Hematopoietic multipotent progenitor cell treated with erythropoietin and hydrocortisone succinate and interleukin-3 and kit ligand, for 17 days (in vitro differentiated cells): ENCODE measurements around the gene PDE4D.

ENCODE experiments used
- DNase-seq: peaks from one replicate; pipeline ENCODE4 v3.0.0-alpha.2; 2015; ENCODE audit warnings: low spot score

The PDE4D gene

DNA sequence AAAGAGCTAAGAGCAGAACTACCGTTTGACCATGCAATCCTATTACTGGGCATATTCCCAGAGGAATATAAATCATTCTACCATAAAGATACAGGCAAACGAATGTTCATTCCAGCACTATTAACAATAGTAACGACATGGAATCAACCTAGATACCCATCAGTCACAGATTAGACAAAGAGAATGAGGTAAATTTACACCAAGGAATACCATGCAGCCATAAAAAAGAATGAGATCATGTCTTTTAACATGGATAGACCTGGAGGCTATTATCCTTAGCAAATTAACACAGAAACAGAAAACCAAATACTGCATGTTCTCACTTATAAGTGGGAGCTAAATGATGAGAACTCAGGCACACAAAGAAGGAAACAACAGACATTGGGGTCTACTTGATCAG is 641.9 kb downstream of the PDE4D start:
- DNase-seq = no peak

DNA sequence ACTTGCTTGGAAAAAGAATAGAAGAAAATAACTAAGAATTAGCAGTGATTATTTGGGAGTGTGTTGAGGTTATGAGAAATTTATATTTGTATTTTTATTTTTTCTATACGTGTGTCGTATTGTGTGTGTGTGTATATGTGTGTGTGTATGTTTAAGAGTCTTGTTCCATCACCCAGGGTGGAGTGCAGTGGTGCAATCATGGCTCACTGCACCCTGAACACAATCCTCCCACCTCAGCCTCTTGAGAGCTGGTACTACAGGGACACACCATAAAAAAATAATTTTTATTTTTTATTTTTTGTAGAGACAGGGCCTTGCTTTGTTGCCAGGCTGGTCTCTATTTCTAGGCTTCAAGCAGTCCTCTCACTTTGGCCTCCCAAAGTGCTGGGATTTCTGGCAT is 643.8 kb downstream of the PDE4D start:
- no peak for DNase-seq

DNA sequence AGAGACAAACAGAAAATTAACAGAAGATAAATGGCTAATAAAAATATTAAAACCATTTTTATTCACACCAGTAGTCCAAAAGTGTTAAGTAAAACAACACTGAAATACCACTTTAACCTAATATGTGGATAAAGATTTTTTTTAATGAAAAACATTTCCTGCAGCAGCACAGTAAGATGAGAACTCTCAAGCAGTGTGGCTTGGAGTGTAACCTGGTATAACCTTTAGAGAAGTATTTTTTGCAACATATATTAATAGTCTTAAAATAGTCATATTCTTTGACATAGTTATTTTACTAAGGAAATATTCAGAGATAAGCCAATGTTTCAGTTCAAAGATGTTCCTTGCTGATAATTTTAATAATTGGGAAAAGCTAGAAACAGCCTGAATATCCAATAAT is 644.4 kb downstream of the PDE4D start:
- DNase-seq = no peak

DNA sequence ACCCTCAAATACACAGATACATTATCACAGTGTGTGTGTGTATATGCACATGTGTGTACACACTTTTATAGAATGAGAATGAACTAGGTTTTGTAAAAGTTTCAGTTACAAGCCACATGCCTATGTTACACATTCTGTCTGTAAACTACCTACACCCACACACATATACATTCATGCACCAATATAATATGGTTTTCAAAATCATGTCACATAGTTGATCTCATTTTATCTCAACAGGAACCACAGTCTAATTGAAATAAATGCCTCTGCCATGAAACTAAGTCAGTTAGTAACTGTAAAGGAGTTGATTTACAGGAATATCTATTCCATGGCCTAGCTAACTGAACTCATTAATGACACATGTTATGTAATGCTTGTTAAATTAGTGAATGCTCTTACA is 646.6 kb downstream of the PDE4D start:
- no peak for DNase-seq

DNA sequence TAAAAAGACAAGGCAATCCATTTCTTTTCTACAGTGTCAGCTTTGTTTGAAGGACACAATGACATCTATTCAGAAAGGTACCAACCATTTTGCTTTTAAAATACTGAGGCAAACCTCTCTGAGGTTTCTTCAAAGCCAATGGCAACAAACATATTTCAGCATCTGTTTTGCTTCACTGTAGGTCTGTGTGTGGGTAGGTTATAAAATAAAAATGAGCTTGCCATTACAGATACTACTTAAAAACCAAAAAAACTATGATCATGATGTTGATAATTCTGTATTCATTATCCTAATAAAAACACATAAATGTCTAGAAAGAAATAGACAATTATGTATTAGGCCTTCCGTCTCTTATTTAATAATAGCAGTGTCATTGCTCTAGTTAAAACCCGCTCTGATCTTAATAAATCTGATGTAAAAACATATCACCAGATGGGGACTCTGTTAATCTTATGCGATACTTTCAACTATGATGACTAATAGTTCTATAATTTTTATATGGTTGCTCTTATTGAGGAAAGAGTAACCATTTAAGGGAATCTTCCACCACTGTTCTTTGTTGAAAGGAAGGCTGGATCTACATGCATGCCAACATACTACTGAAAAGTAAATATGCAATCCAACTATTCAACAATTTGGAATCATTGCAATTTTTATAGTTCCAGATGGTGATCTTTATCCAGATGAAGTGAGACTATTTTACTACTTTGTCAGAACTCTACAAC is 647.2 kb downstream of the PDE4D start:
- no peak for DNase-seq

DNA sequence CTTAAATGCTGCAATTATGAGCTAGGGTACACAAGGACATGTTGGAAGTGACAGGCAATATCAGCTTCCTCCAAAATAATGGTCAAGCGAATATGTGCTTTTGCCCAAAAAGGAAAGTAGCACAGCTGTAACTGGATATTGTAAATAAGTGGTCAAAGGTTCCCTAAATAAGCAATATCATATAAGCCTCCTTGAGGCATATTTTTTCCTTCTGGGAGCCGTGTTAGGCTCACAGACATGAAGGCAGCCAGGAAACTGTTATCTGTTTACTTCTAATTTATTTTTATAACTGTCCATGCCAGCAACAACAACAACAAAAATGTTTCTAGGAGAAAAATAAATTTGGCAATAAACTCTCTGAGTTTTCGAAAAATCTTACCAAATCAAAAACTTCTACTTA is 648.3 kb downstream of the PDE4D start:
- DNase-seq = no peak

DNA sequence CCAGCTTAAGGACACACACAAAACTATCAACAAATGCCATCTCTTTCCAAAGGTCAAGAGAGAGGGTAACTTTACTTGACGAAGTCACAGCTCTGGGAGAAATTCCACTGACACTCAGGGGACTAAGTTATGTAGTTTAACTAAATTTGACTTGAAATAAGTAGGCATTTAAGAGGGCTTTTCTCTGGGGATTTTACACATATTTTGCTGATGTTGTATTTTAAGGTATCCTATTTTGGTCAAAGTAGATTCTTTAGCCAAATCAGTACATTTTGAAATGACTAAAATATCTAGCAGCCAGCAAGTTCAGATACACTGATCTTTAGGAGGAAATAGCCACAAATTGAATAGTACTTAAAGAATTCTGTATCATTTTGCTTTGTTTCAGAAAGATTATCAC is 652.0 kb downstream of the PDE4D start:
- no peak for DNase-seq

DNA sequence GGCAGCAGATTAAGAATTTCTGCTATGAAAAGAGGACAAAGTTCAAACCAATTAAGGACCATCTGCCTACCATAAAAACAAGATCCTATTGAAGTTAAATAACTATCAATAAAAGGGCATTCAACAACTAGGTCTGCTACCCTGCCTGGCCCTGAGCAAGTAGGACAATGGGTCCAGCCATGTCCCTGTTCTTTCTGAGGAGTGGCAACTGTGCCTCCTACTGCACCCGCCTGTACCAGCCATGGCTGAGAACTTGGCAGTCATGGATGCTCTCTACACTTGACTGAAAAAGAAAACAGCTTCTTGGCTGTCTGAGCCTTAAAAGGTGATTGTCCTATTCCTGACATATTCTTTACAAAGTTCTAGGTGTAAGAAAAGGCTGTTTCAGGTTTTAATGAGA is 652.4 kb downstream of the PDE4D start:
- DNase-seq = no peak

DNA sequence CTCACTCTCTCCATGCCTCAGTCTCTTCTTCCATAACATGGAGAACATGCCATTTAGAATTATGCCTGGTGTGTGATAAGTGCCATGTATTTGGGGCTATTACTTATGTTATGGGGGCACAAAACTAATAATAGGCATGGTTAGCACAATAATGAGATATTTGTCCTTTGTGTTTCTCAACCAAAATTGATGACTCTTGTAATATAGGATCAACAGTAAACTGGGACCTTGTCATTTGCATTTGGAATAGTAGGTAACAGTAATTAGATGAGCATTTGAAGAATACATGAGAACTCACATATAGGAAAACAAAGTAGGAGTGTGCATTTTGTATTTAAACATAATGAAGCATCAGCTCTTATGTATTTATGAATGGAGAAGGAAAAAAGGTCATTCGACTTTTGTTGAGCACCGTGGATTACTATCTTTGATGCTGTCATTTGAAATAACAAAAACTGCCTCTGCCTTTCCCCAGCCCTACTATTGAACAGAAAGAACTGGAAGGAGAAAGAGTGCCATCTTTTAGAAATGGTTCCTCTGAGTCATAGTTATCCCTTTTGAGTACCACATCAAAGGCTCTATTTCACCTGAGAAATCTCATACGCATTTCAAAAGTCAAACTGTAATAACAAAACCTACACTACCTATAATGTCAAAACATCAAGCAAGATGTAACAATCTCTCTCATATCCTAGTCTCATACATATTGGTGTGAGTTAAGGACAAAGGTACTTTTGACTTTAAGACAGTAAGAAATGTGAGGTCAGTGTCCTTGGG is 655.2 kb downstream of the PDE4D start:
- DNase-seq = no peak

DNA sequence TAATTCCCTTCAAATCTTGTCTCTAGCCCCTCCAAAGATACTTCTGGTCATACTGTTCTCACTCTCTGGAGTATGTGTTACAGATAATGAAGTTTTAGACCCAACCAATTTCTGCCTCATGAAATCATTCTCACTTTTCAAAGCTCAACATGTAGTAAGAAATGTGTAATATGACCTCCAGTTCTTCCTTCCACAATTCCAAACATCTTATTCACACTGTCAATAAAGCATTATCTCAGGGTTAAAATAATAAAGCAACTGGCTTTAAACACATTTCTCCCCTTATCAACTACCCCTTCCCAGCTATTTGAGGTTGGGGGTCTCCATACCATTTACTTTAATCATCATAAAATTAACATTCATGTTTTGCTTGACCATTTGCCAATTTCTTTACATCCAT is 656.5 kb downstream of the PDE4D start:
- no peak for DNase-seq

DNA sequence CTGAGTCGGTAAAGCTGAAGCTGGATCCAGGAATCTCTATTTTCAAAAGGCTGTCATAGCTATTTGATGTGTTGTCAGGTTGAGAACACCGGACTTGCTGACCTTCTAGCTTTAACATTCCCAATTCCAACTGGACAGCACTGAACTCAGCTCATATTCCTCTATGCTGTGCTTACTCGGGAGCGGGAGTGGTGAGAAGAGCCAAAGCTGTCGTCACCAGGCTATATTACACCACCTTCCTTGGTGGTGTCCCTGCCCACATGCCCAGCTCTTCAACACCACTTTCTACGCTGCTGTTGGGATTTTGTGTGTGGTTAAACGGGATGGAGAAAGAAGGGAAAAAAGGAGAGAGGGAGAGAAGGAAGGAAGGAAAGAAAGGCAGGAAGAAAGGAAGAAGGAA is 657.1 kb downstream of the PDE4D start:
- no peak for DNase-seq

DNA sequence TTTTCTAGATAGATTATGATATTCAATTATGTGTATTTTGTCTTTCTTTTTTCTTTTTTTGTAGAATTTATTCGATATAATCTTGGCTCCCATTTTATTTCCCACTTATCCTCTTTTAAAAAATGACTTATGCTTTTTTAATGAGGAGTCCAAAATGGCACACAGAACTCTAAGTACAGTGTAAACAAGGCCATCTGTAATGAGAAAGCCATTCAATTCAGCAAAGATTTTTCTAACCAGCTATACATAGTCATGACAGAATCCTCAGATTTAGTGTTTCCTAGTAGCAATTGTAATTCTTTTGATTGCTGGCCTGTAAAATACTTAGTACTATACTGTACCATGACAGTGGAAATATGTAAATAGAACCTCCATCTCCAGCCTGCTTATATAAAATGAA is 659.3 kb downstream of the PDE4D start:
- DNase-seq = no peak

DNA sequence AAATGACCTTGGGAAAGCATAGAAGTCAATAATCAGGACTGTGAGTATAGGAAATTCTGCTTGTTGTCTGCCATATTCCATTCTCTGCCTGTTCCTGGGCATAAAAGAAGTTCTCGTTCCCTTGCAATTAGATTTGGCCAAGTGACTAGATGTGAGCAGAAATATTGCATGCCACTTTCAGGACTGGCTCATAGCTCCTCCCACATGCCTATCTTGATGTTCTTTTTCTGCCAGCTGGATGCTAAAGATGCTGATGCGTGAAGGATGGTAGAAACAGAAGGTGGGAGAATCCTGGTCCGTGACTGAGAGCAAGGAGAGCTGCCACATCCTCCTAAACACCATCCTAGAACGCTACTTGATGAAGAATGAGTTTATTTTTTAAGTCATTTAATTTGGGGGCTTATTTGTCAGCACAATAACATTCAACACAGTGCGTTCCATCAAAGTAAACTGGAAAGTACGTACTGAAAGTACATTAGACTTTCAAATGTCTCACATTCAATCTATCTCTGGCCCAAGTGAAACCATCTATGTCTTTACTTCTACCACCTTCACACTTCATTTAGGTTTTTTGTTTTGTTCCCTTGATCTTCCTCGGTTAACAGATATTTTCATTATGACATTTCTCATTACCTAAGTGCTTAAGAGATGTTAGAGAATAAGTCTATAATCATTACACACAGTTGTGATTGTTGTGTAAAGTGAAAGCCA is 662.1 kb downstream of the PDE4D start:
- no peak for DNase-seq

DNA sequence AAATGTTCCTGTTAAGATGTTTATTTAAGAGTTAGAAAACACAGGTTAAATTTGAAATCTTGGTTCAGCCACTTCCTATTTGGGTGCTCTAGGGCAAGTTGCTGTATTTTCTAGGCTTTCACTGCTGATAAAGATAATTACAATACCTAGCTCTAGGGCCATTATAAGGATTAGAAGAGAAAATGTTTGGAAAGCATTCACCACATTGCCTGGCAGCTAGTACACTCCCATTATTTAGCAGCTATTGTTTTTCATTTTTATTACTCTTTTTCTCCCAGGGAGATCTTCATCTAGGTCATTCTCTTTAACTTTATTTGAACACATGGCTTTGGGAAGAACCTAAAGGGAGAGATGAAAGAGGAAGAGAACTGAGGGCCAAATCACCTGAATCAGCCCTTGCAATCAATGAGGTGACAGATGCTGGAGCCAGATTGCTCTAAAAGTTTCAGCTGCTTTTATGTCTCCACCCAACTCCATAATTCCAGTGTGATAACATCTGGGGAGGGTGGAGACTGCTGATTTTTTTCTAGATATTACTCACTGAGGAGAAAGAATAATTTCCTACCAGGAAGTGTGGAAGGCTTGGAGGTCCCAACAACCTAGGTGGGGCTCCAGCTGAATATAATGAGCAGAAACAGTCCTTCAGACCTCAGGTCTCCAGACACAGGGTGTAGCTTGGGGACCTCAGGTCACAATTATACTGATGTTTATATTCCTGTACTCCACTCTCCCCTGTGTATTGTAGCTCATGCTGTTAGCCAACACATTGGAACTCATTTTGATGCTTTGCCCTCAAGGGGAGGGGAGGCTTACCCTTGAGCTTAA is 670.6 kb downstream of the PDE4D start:
- DNase-seq = no peak

DNA sequence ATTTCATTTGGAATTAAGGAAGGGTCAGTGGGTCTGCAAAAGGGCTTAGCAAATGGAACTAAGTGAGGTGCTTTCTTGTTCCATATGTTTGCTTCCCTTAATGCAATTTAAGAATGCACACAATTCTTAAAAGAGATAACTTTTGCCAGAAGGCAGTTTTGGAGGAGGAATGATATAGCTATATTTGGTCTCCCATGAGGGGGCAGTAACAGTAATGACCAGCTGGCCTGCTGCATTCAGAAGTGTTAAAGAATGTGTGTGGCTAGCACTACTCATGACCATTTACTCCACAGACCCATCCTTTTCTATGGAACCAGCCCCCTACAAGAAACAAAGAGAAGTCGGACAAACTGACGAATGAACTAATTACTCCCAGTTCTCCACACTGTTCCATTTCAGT is 671.8 kb downstream of the PDE4D start:
- no peak for DNase-seq

DNA sequence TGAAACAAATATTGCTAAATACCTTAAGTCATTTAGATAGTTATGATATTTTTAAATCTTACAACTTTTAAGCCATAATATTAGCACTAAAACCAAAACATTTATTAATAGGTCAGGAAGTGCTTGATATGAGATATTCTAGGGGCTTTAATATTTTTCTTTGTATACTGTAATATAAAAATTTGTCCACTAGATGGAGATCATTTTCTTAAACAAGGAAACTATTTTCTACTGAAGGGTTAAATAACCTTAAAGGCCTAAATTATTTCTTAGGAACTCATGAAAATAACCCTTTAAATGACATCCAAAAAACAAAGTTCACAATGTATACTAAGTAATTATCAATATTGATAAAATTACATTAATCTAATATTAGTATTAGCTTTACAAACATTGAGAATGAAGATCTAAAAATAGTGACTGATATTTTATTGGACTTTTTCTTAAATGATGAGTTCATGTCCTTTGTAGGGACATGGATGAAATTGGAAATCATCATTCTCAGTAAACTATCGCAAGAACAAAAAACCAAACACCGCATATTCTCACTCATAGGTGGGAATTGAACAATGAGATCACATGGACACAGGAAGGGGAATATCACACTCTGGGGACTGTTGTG is 675.0 kb downstream of the PDE4D start:
- no peak for DNase-seq

DNA sequence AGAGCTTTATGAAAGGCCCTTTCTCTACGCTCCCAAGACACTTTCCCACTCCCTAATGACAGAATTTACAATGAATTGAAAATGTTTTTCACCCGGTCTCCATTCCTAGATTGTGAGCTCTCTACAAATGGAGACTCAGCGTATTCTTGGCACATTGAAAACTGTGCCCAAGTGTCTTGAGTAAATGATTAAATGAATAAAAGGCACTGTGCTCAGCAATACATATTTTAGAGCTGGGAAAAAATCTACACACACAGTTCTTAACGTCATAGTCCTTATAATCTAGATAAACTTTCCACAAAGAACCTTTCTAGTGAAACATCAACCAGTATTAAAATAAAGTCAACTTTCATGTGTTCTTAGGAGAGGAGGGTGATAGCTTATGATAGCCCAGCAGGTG is 676.7 kb downstream of the PDE4D start:
- DNase-seq = no peak

DNA sequence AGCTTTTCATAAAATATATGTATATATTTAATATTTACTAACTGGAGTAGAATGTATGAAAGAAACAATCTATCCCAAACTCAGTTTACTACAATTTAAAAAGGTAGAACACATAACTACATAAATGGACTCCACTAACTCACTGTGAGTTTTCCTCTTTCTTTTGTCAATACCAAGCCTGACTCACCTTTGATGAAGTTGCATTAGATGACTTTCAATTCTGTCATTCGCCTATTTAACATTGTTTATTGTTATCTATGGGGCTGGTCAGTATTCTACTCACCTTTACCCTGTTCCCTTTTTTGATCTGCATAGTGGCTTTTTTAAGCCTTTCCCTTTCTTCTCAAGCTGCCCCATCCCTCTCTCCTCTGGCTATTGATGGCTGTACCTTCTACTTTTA is 680.9 kb downstream of the PDE4D start:
- DNase-seq = no peak

DNA sequence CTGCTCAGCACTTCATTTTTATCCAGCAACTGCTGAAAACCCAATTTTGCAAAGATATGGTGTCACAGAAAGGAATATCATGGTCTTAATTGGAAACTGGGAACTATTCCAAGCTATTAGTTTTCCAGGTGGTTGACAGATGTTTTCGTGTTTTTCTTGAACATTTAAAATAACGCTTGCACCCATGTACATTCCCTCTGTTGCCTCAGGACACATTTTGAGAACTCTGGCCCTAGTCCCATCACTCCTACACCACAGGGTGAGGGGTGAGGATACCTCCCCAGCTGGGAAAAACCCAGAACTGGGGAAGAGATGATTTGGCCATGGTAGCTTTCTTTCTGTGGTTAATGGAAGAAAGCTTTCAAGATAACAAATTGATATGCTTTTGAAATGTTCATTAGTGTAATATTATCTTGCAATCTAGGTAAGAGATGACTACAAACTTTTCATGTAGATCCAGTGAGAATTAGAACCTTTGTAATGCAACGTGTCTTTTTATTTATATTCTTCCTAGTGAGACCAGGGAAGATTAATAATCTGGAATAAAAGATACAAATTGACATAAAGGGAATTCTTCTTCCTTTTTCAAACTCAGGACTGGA is 683.7 kb downstream of the PDE4D start:
- DNase-seq = no peak

DNA sequence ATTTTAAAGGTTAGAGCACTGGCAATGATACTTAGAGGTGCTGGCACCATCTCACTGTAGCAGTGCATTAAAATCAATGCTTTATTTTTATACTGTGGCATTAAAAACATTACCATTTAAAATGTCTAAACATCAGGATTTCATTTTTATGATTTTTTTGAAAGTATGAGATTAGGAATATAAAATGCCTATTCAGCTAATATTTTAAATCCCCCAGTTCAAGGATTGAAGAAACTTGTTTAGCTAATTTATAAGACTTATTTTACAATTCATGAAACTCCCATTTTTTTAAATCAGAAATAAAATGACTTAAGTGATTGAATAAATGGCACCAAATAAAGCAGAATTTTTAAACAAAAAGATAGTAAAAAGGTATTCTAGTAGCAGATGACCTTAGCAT is 685.1 kb downstream of the PDE4D start:
- DNase-seq = no peak

DNA sequence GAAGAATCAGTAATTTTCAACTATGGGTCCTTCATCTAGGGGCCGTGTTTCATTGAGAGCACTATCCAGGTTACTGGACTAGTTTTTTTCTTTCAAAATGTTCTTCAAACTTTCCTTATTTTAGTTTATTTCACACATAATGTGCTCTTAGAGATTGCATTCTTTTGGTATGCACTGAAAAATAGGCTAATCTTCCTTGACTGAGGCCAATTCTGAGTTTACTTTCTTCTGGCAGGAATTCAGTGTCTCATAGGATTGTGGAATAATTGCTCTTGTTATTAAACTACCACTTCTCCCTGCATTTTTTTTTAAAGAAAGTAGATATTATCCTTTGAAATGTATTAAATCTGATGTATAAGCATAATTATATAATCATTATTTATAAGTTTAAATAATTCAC is 686.1 kb downstream of the PDE4D start:
- DNase-seq = no peak
